SU-DHL-6 (cell line): ENCODE measurements around the gene TCEAL9.

ENCODE experiments used
- H2AFZ ChIP-seq: fragments of 200-600 bp; sonication (generic); 2 replicates; pipeline ENCODE4 v1.6.1; 2014; ENCODE audit warnings: low read depth, mild to moderate bottlenecking, moderate library complexity, mixed read lengths, antibody characterized with exemption, low read length; ENCODE audit not compliant: severe bottlenecking
- H3F3A ChIP-seq: fragments of 200-600 bp; shearing (Covaris generic); 2 replicates; pipeline ENCODE4 v1.6.0; 2016; ENCODE audit warnings: antibody characterized with exemption, mild to moderate bottlenecking; ENCODE audit not compliant: insufficient read depth
- H3K27ac ChIP-seq: fragments of 200-600 bp; sonication (generic); 2 replicates; pipeline ENCODE4 v1.5.1; 2016; ENCODE audit warnings: low read depth, mild to moderate bottlenecking, low read length, moderate library complexity, mixed read lengths
- H3K27me3 ChIP-seq: fragments of 200-600 bp; sonication (generic), shearing (Covaris generic); 2 replicates; pipeline ENCODE4 v1.6.0; 2014; ENCODE audit warnings: mild to moderate bottlenecking, low read length
- H3K36me3 ChIP-seq: fragments of 200-600 bp; sonication (generic); 2 replicates; pipeline ENCODE4 v1.6.1; 2014; ENCODE audit warnings: mild to moderate bottlenecking, low read length, mixed read lengths
- H3K4me2 ChIP-seq: fragments of 300-600, 200-600 bp; shearing (Covaris generic), sonication (generic); 2 replicates; pipeline ENCODE4 v1.6.0; 2014; ENCODE audit warnings: low read length, low read depth, mild to moderate bottlenecking; ENCODE audit not compliant: poor library complexity, severe bottlenecking
- H3K4me3 ChIP-seq: fragments of 200-600 bp; sonication (generic); 2 replicates; pipeline ENCODE4 v1.5.1; 2014; ENCODE audit warnings: antibody characterized with exemption, low read length, mild to moderate bottlenecking, mixed read lengths; ENCODE audit not compliant: insufficient read depth, poor library complexity, severe bottlenecking
- H3K79me2 ChIP-seq: fragments of 200-600 bp; sonication (generic); 2 replicates; pipeline ENCODE4 v1.6.1; 2014; ENCODE audit warnings: mild to moderate bottlenecking, low read length, moderate library complexity; ENCODE audit not compliant: insufficient read depth
- H3K9ac ChIP-seq: fragments of 200-600 bp; sonication (generic); 2 replicates; pipeline ENCODE4 v1.7.0; 2014; ENCODE audit warnings: mild to moderate bottlenecking, low read length
- H3K9me2 ChIP-seq: fragments of 200-600 bp; sonication (generic); replicated peaks from 2 replicates; pipeline ENCODE4 v1.6.1; 2014; ENCODE audit warnings: low read length; ENCODE audit not compliant: insufficient read depth
- H3K9me3 ChIP-seq: fragments of 200-600 bp; sonication (generic); 2 replicates; pipeline ENCODE4 v1.6.1; 2014; ENCODE audit warnings: low read length, mixed read lengths; ENCODE audit not compliant: insufficient read depth
- H4K20me1 ChIP-seq: fragments of 200-600 bp; sonication (generic); 2 replicates; pipeline ENCODE4 v1.6.1; 2014; ENCODE audit warnings: low read depth, mild to moderate bottlenecking, antibody characterized with exemption, low read length, moderate library complexity, mixed read lengths
- CTCF ChIP-seq: fragments of 200-600 bp; sonication (generic); IDR thresholded peaks from one replicate; pipeline ENCODE4 v1.5.1; 2017; ENCODE audit warnings: antibody characterized with exemption, mild to moderate bottlenecking, low read length, moderate library complexity; ENCODE audit not compliant: insufficient read depth, poor library complexity, severe bottlenecking
- EZH2phosphoT487 ChIP-seq: fragments of 200-600 bp; sonication (generic), shearing (Covaris generic); conservative IDR thresholded peaks from 2 replicates; pipeline ENCODE4 v1.6.1; 2018; ENCODE audit warnings: mild to moderate bottlenecking, antibody characterized with exemption, low read length, moderate library complexity, mixed read lengths

TCEAL9 gene

GRCh38 chrX:103363046-103363445 lies 6.7 kb downstream of the TCEAL9 start:
- Histone ChIP-seq H3K27me3 (no peaks in the 10 kb centered on the region), H3K36me3 (no peaks in the 10 kb centered on the region), H3K9me2 (no peaks in the 10 kb centered on the region), H3K79me2 (no peaks in the 10 kb centered on the region), H2AFZ (no peak overlapping the region), H3K4me2 (no peak overlapping the region), H4K20me1 (no peaks in the 10 kb centered on the region), H3K27ac (no peak overlapping the region), H3K4me3 (no peak overlapping the region), H3F3A (no peaks in the 10 kb centered on the region), H3K9ac (no peak overlapping the region), H3K9me3 (no peaks in the 10 kb centered on the region)
- TF ChIP-seq CTCF (no peak), EZH2phosphoT487 (no peak)

GRCh38 chrX:103367502-103367901 lies 11.2 kb downstream of the TCEAL9 start:
- TF ChIP-seq EZH2phosphoT487 (no peak), CTCF (no peak)
- no peak overlapping the region for H3K9ac ChIP-seq
- H3F3A ChIP-seq: no peaks in the 10 kb centered on the region
- no peaks in the 10 kb centered on the region for H3K27me3 ChIP-seq
- no peak overlapping the region for H3K4me3 ChIP-seq
- H3K4me2 ChIP-seq: no peak overlapping the region
- no peak overlapping the region for H3K27ac ChIP-seq
- H3K9me3 ChIP-seq: no peaks in the 10 kb centered on the region
- no peaks in the 10 kb centered on the region for H3K36me3 ChIP-seq
- no peaks in the 10 kb centered on the region for H3K79me2 ChIP-seq
- no peaks in the 10 kb centered on the region for H4K20me1 ChIP-seq
- no peaks in the 10 kb centered on the region for H3K9me2 ChIP-seq
- no peak overlapping the region for H2AFZ ChIP-seq

GRCh38 chrX:103369479-103369878 lies 13.2 kb downstream of the TCEAL9 start:
- H3K36me3 ChIP-seq: no peaks in the 10 kb centered on the region
- H3K4me3 ChIP-seq: no peak overlapping the region
- TF ChIP-seq EZH2phosphoT487 (no peak), CTCF (no peak)
- no peak overlapping the region for H3K9ac ChIP-seq
- H3K79me2 ChIP-seq: no peaks in the 10 kb centered on the region
- no peaks in the 10 kb centered on the region for H3K27me3 ChIP-seq
- H3K4me2 ChIP-seq: no peak overlapping the region
- no peaks in the 10 kb centered on the region for H3K9me2 ChIP-seq
- no peak overlapping the region for H3K27ac ChIP-seq
- no peak overlapping the region for H2AFZ ChIP-seq
- H3K9me3 ChIP-seq: no peaks in the 10 kb centered on the region
- H4K20me1 ChIP-seq: no peaks in the 10 kb centered on the region
- no peaks in the 10 kb centered on the region for H3F3A ChIP-seq

GRCh38 chrX:103372886-103373285 lies 16.6 kb downstream of the TCEAL9 start:
- no peaks in the 10 kb centered on the region for H3K27me3 ChIP-seq
- H3F3A ChIP-seq: no peaks in the 10 kb centered on the region
- no peak overlapping the region for H3K9ac ChIP-seq
- H3K9me2 ChIP-seq: no peaks in the 10 kb centered on the region
- no peaks in the 10 kb centered on the region for H3K79me2 ChIP-seq
- no peaks in the 10 kb centered on the region for H3K36me3 ChIP-seq
- H4K20me1 ChIP-seq: no peaks in the 10 kb centered on the region
- no peak overlapping the region for H3K4me2 ChIP-seq
- H3K9me3 ChIP-seq: no peaks in the 10 kb centered on the region
- TF ChIP-seq CTCF (no peak), EZH2phosphoT487 (no peak)
- no peak overlapping the region for H2AFZ ChIP-seq
- H3K27ac ChIP-seq: no peak overlapping the region
- H3K4me3 ChIP-seq: no peak overlapping the region
